Neural progenitor cell (in vitro differentiated cells): Measurements from ENCODE around the gene RABGAP1.

Source experiments
- CTCF ChIP-seq: fragments of 200-600 bp; sonication (generic); IDR thresholded peaks from 2 replicates; pipeline ENCODE4 v1.5.1; 2017; ENCODE audit warnings: antibody characterized with exemption, mild to moderate bottlenecking
- EZH2 ChIP-seq: fragments of 200-600 bp; sonication (generic); IDR thresholded peaks from 2 replicates; pipeline ENCODE4 v1.6.1; 2017; ENCODE audit warnings: antibody characterized with exemption, mild to moderate bottlenecking, moderate library complexity
- EZH2phosphoT487 ChIP-seq: fragments of 200-600 bp; sonication (generic); IDR thresholded peaks from 2 replicates; pipeline ENCODE4 v1.6.1; 2017; ENCODE audit warnings: antibody characterized with exemption

DNA sequence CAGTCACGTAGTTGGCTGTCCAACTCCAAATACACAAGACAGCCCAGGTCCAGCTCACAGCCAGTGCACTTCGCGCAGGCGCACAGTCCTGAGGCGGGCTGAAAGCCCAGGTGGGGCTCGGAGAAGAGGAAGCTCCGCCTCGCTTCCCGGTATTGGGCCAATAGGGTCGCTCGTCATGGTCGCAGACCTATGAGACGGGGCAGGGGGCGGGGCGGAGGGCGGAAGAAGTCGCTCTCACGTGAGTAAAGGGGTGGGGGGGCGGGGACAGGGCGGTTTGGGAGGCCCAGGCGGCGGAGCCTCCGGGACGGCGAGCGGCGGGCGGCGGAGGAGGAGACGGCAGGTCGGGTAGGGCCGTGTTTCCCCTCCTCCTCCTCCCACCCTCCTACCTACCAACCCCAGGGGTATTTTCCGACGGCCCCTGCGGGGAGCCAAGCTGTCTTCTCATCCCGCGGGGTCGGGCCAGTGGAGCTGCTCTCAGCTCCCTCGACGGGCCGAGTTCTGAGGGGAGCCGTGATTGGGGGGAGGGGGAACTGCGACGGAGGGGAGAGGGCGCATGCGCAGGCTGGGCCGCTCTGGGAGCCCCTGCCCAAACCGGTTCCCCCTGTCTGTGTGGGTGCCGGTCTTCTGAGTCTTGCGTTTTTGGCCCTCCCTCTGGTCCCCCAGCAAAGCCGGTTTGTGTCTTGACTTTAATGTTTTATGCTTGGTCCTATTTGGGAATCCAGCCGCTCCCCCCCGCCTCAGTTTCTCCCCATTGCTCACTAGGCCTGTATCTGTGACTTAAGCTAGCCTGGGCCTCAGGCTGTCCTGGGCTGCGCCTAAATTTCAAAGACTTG lies at the start of gene RABGAP1:
- TF ChIP-seq CTCF, result no peak
- no peak for TF ChIP-seq EZH2
- no peak for TF ChIP-seq EZH2phosphoT487
